GM21526 (cell line): ENCODE results near the gene GALNTL6.

ENCODE experiments used
- ATAC-seq: cut with Tn5 transposase; IDR thresholded peaks from one replicate; pipeline ENCODE4 v1.9.1; 2021; ENCODE audit warnings: moderate library complexity; ENCODE audit not compliant: unreplicated experiment, low FRiP score

Gene GALNTL6

GRCh38 chr4:172648471-172648870, 835.3 kb downstream of the GALNTL6 start:
- no peak for ATAC-seq

- no peak for ATAC-seq
Observed at GRCh38 chr4:172649143-172649542, 835.9 kb downstream of the GALNTL6 start.

GRCh38 chr4:172650758-172651530, 837.7 kb downstream of the GALNTL6 start:
- ATAC-seq, result no peak

GRCh38 chr4:172651961-172652360, 838.8 kb downstream of the GALNTL6 start:
- ATAC-seq, result no peak

- no peak for ATAC-seq
Observed at GRCh38 chr4:172652369-172652768, 839.2 kb downstream of the GALNTL6 start.

- no peak for ATAC-seq
Observed at GRCh38 chr4:172653676-172654075, 840.5 kb downstream of the GALNTL6 start.

- no peak for ATAC-seq
Observed at GRCh38 chr4:172654457-172654856, 841.3 kb downstream of the GALNTL6 start.

- ATAC-seq, result no peak
Observed at GRCh38 chr4:172656055-172656454, 842.9 kb downstream of the GALNTL6 start.

GRCh38 chr4:172657081-172657480, 843.9 kb downstream of the GALNTL6 start:
- ATAC-seq, result no peak

- ATAC-seq, result no peak
Observed at GRCh38 chr4:172660251-172660650, 847.0 kb downstream of the GALNTL6 start.

- no peak for ATAC-seq
Observed at GRCh38 chr4:172662113-172662512, 848.9 kb downstream of the GALNTL6 start.

- ATAC-seq, result no peak
Observed at GRCh38 chr4:172666711-172667368, 853.6 kb downstream of the GALNTL6 start.

GRCh38 chr4:172674811-172675210, 861.6 kb downstream of the GALNTL6 start:
- no peak for ATAC-seq

GRCh38 chr4:172675232-172675631, 862.0 kb downstream of the GALNTL6 start:
- no peak for ATAC-seq

- no peak for ATAC-seq
Observed at GRCh38 chr4:172680691-172681090, 867.5 kb downstream of the GALNTL6 start.

GRCh38 chr4:172683021-172683420, 869.8 kb downstream of the GALNTL6 start:
- no peak for ATAC-seq

GRCh38 chr4:172686021-172686420, 872.8 kb downstream of the GALNTL6 start:
- ATAC-seq, result no peak

- ATAC-seq, result no peak
Observed at GRCh38 chr4:172688534-172688933, 875.3 kb downstream of the GALNTL6 start.

- no peak for ATAC-seq
Observed at GRCh38 chr4:172691552-172691951, 878.3 kb downstream of the GALNTL6 start.

GRCh38 chr4:172692701-172693100, 879.5 kb downstream of the GALNTL6 start:
- no peak for ATAC-seq

- ATAC-seq, result no peak
Observed at GRCh38 chr4:172698256-172698655, 885.1 kb downstream of the GALNTL6 start.

GRCh38 chr4:172705565-172705964, 892.4 kb downstream of the GALNTL6 start:
- ATAC-seq, result no peak
